CD14-positive monocyte (primary cell): ENCODE measurements around the gene CNTNAP2. TPM values are rescaled to one million over a fixed set of nuclear protein-coding genes. Genes with fewer than 3 reads are reported as not detected.

Experiments used
- DNase-seq, 3 donors: peaks; one replicate each; pipeline ENCODE4 v3.0.0-alpha.2; 2011 to 2022
- H2AFZ ChIP-seq: 2 replicates; pipeline ENCODE4 v1.6.0; 2012; ENCODE audit warnings: mild to moderate bottlenecking, low read depth, low read length, inconsistent platforms; ENCODE audit not compliant: insufficient read depth, poor library complexity, severe bottlenecking
- H3K27ac ChIP-seq, 2 donors: 1 replicate in 1 of 2; 2 replicates in 1 of 2; pipeline ENCODE4 v1.5.1; 2012 to 2013; ENCODE audit warnings: low read length in 2 of 2, control low read depth in 1 of 2, inconsistent platforms in 1 of 2, low read depth in 1 of 2, mild to moderate bottlenecking in 1 of 2
- H3K27me3 ChIP-seq, 2 donors: one replicate each; pipeline versions ENCODE4 v1.6.0 to v1.6.1; 2011 to 2013; ENCODE audit warnings: low read length in 2 of 2; ENCODE audit not compliant: control insufficient read depth in 2 of 2, insufficient read depth in 2 of 2
- H3K36me3 ChIP-seq, 2 donors: replicated peaks in 1 of 2; 1 replicate in 1 of 2; 2 replicates in 1 of 2; pipeline versions ENCODE4 v1.5.1 to v1.6.1; 2012 to 2013; ENCODE audit warnings: low read length in 2 of 2, control low read depth in 1 of 2, inconsistent platforms in 1 of 2, mild to moderate bottlenecking in 1 of 2; ENCODE audit not compliant: insufficient read depth in 2 of 2, control insufficient read depth in 1 of 2
- H3K4me1 ChIP-seq, 2 donors: 1 replicate in 1 of 2; 2 replicates in 1 of 2; pipeline versions ENCODE4 v1.5.1 to v1.6.1; 2012 to 2013; ENCODE audit warnings: low read length in 2 of 2, control low read depth in 1 of 2, inconsistent platforms in 1 of 2, mild to moderate bottlenecking in 1 of 2, moderate library complexity in 1 of 2; ENCODE audit not compliant: insufficient read depth in 2 of 2, control insufficient read depth in 1 of 2
- H3K4me2 ChIP-seq: replicated peaks from 2 replicates; pipeline ENCODE3; 2012; ENCODE audit warnings: low read length, moderate library complexity, mild to moderate bottlenecking; ENCODE audit not compliant: poor library complexity, severe bottlenecking; ENCODE audit errors: extremely low read depth
- H3K4me3 ChIP-seq, 3 experiments: fragments of 200-600 bp in 1 of 3; sonication (generic) in 1 of 3; replicated peaks in 1 of 3; 1 replicate in 2 of 3; 2 replicates in 1 of 3; pipeline ENCODE4 v1.5.1; 2011 to 2013; ENCODE audit warnings: low read length in 3 of 3, mild to moderate bottlenecking in 3 of 3, control low read depth in 2 of 3, low read depth in 2 of 3, inconsistent platforms in 1 of 3, moderate library complexity in 1 of 3
- H3K79me2 ChIP-seq: 2 replicates; pipeline ENCODE4 v1.6.0; 2012; ENCODE audit warnings: mild to moderate bottlenecking, control low read depth, inconsistent platforms, low read length, moderate library complexity; ENCODE audit not compliant: insufficient read depth
- H3K9ac ChIP-seq: 2 replicates; pipeline ENCODE4 v1.6.0; 2017; ENCODE audit warnings: low read length, mild to moderate bottlenecking; ENCODE audit not compliant: insufficient read depth, poor library complexity, severe bottlenecking
- H3K9me3 ChIP-seq, 2 donors: replicated peaks in 1 of 2; 1 replicate in 1 of 2; 2 replicates in 1 of 2; pipeline versions ENCODE4 v1.5.1 to v1.6.1; 2012 to 2013; ENCODE audit warnings: low read length in 2 of 2, control low read depth in 1 of 2; ENCODE audit not compliant: control insufficient read depth in 1 of 2, insufficient read depth in 1 of 2
- H4K20me1 ChIP-seq: 2 replicates; pipeline ENCODE4 v1.6.0; 2012; ENCODE audit warnings: mild to moderate bottlenecking, low read length, control low read depth, moderate library complexity; ENCODE audit not compliant: insufficient read depth
- H3K27ac Mint-ChIP-seq, 7 donors: one replicate each; pipeline ENCODE4 v1.8.0; 2020; ENCODE audit warnings: mild to moderate bottlenecking in 7 of 7, mixed read lengths in 7 of 7, moderate library complexity in 6 of 7, inconsistent platforms in 2 of 7
- H3K27me3 Mint-ChIP-seq, 3 donors: one replicate each; pipeline ENCODE4 v1.8.0; 2021 to 2022; ENCODE audit warnings: low read depth in 3 of 3, mild to moderate bottlenecking in 3 of 3, mixed read lengths in 3 of 3, moderate library complexity in 3 of 3, inconsistent platforms in 1 of 3
- H3K36me3 Mint-ChIP-seq, 2 donors: one replicate each; pipeline ENCODE4 v1.8.0; 2020; ENCODE audit warnings: mixed read lengths in 2 of 2, inconsistent platforms in 1 of 2, mild to moderate bottlenecking in 1 of 2
- H3K4me1 Mint-ChIP-seq: one replicate; pipeline ENCODE4 v1.8.0; 2020; ENCODE audit warnings: mild to moderate bottlenecking, mixed read lengths
- H3K4me3 Mint-ChIP-seq, 2 donors: one replicate each; pipeline ENCODE4 v1.8.0; 2020; ENCODE audit warnings: mild to moderate bottlenecking in 2 of 2, mixed read lengths in 2 of 2, moderate library complexity in 1 of 2
- H3K9me3 Mint-ChIP-seq, 7 donors: one replicate each; pipeline ENCODE4 v1.8.0; 2020 to 2022; ENCODE audit warnings: mixed read lengths in 7 of 7, mild to moderate bottlenecking in 6 of 7, moderate library complexity in 6 of 7, inconsistent platforms in 2 of 7
- WGBS: methylation state at CpG from one replicate; pipeline ENCODE4 v1.1.5; 2013; ENCODE audit warnings: missing lambda C conversion rate; ENCODE audit not compliant: insufficient coverage; 5-methylcytosine and 5-hydroxymethylcytosine counted together
- intact Hi-C, 2 donors: fragments of 100-400 bp; cut with micrococcal nuclease; formaldehyde crosslinking; loops; one replicate each; pipeline versions ENCODE4 v1.15.0 to v1.15.1; 2023
- polyA plus RNA-seq, 3 donors: library from polyadenylated mRNA; depleted of rRNA in 1 of 3; unstranded in 2 of 3; stranded (reverse) in 1 of 3; fragments of 300-500 nt in 2 of 3; fragments of >200 nt in 1 of 3; fragmentation: Illumina TruSeq in 2 of 3; gene quantifications; 1 replicate in 2 of 3; 2 replicates in 1 of 3; pipeline ENCODE4 v1.2.3, GENCODE V29; 2012 to 2021
- TF ChIP-seq, protein P1 (sequence below): fragments of 200-600 bp; IDR thresholded peaks from one replicate; pipeline ENCODE4 v1.8.0; 2022; ENCODE audit warnings: antibody characterized with exemption, mild to moderate bottlenecking

CNTNAP2 gene
- polyA plus RNA-seq, 3 donors, result 0.01 TPM; not detected in 2

GRCh38 chr7:146366938-146367337, 250.3 kb downstream of the CNTNAP2 start:
- DNase-seq, result no peak
- H3K9me3 ChIP-seq, result peaks cover 0 to 8% of the 10 kb centered on the region in 2 donors
- no peak overlapping the region for H2AFZ ChIP-seq
- Mint-ChIP-seq H3K27ac (no peak overlapping the region), H3K9me3 (peaks cover 2 to 11% (median 6%) of the 10 kb centered on the region in 7 donors), H3K4me3 (no peak overlapping the region), H3K36me3 (no peaks in the 10 kb centered on the region), H3K27me3 (no peaks in the 10 kb centered on the region), H3K4me1 (no peaks in the 10 kb centered on the region)
- intact Hi-C loops, result no loop called here
- no peak overlapping the region for H3K27ac ChIP-seq
- H3K4me3 ChIP-seq, result no peak overlapping the region
- no peaks in the 10 kb centered on the region for H3K27me3 ChIP-seq
- no peaks in the 10 kb centered on the region for H3K4me1 ChIP-seq
- WGBS, result no CpG with 5 or more reads among the region's 2 CpGs
- no peaks in the 10 kb centered on the region for H3K79me2 ChIP-seq
- TF ChIP-seq, protein P1, sequence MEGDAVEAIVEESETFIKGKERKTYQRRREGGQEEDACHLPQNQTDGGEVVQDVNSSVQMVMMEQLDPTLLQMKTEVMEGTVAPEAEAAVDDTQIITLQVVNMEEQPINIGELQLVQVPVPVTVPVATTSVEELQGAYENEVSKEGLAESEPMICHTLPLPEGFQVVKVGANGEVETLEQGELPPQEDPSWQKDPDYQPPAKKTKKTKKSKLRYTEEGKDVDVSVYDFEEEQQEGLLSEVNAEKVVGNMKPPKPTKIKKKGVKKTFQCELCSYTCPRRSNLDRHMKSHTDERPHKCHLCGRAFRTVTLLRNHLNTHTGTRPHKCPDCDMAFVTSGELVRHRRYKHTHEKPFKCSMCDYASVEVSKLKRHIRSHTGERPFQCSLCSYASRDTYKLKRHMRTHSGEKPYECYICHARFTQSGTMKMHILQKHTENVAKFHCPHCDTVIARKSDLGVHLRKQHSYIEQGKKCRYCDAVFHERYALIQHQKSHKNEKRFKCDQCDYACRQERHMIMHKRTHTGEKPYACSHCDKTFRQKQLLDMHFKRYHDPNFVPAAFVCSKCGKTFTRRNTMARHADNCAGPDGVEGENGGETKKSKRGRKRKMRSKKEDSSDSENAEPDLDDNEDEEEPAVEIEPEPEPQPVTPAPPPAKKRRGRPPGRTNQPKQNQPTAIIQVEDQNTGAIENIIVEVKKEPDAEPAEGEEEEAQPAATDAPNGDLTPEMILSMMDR, result no peak
- no peak overlapping the region for H3K4me2 ChIP-seq
- H3K9ac ChIP-seq, result no peak overlapping the region
- H3K36me3 ChIP-seq, result no peaks in the 10 kb centered on the region
- H4K20me1 ChIP-seq, result no peaks in the 10 kb centered on the region

DNA sequence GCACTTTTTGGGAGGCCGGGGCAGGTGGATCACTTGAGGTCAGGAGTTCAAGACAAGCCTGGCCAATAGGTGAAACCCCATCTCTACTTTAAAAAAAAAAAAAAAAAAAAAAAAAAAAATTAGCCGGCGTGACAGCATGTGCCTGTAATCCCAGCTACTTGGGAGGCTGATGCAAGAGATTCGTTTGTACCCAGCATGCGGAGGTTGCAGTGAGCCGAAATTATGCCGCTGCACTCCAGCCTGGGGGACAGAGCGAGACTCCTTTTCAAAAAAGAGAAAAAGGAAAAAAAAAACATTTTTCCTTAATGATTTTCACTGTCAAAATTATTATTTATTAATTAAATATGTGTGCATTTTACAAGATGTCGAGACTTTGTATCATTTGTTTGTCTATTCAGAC, 253.6 kb downstream of the CNTNAP2 start:
- H3K27ac ChIP-seq, result no peak overlapping the region

More for the DNA sequence above, 253.6 kb downstream of the CNTNAP2 start:
- no peak for DNase-seq
- Histone ChIP-seq H3K27me3 (no peaks in the 10 kb centered on the region), H3K36me3 (no peaks in the 10 kb centered on the region), H2AFZ (no peak overlapping the region), H4K20me1 (no peaks in the 10 kb centered on the region), H3K9ac (no peak overlapping the region), H3K4me1 (no peaks in the 10 kb centered on the region), H3K9me3 (peaks cover 3 to 6% of the 10 kb centered on the region in 2 donors), H3K79me2 (no peaks in the 10 kb centered on the region), H3K4me3 (no peak overlapping the region), H3K4me2 (no peak overlapping the region)
- Mint-ChIP-seq H3K27ac (no peak overlapping the region), H3K36me3 (no peaks in the 10 kb centered on the region), H3K27me3 (peaks cover 0 to 2% (median 0%) of the 10 kb centered on the region in 3 donors), H3K4me1 (no peaks in the 10 kb centered on the region), H3K4me3 (no peak overlapping the region), H3K9me3 (peaks cover 0 to 9% (median 2%) of the 10 kb centered on the region in 7 donors)
- WGBS, result no CpG with 5 or more reads among the region's 9 CpGs
- intact Hi-C loops, result no loop called here
- TF ChIP-seq, protein P1, result no peak
